Neural progenitor cell (in vitro differentiated cells): ENCODE measurements around the gene UBN2. TPM values are rescaled to one million over a fixed set of nuclear protein-coding genes. Genes with fewer than 3 reads are reported as not detected.

Source experiments
- DNase-seq: peaks from one replicate; pipeline ENCODE4 v3.0.0-alpha.2; 2016; ENCODE audit warnings: low spot score
- H2AFZ ChIP-seq: fragments of 200-600 bp; sonication (generic); replicated peaks from 2 replicates; pipeline ENCODE4 v1.6.1; 2016; ENCODE audit warnings: antibody characterized with exemption
- H3F3A ChIP-seq: fragments of 200-600 bp; sonication (generic); 2 replicates; pipeline ENCODE4 v1.6.1; 2016; ENCODE audit warnings: antibody characterized with exemption, low read depth
- H3K27ac ChIP-seq: fragments of 200-600 bp; sonication (generic); 2 replicates; pipeline ENCODE4 v1.5.1; 2016; ENCODE audit warnings: mild to moderate bottlenecking
- H3K27me3 ChIP-seq: fragments of 200-600 bp; sonication (generic); 2 replicates; pipeline ENCODE4 v1.6.1; 2016; ENCODE audit warnings: mild to moderate bottlenecking, moderate library complexity
- H3K36me3 ChIP-seq: fragments of 200-600 bp; sonication (generic); 2 replicates; pipeline ENCODE4 v1.5.1; 2016
- H3K4me1 ChIP-seq: fragments of 200-600 bp; sonication (generic); 2 replicates; pipeline ENCODE4 v1.6.1; 2016; ENCODE audit warnings: mixed run types
- H3K4me2 ChIP-seq: fragments of 200-600 bp; sonication (generic); 2 replicates; pipeline ENCODE4 v1.6.1; 2016
- H3K4me3 ChIP-seq: fragments of 200-600 bp; sonication (generic); 2 replicates; pipeline ENCODE4 v1.5.1; 2016
- H3K79me2 ChIP-seq: fragments of 200-600 bp; sonication (generic); 2 replicates; pipeline ENCODE4 v1.6.1; 2016; ENCODE audit warnings: low read depth
- H3K9ac ChIP-seq: fragments of 200-600 bp; sonication (generic); 2 replicates; pipeline ENCODE4 v1.6.1; 2016
- H3K9me3 ChIP-seq: fragments of 200-600 bp; sonication (generic); 2 replicates; pipeline ENCODE4 v1.5.1; 2016; ENCODE audit warnings: low read depth
- H4K20me1 ChIP-seq: fragments of 200-600 bp; sonication (generic); 2 replicates; pipeline ENCODE4 v1.6.1; 2016; ENCODE audit warnings: low read depth
- H3K27ac Mint-ChIP-seq: 3 replicates; pipeline ENCODE4 v1.8.0; 2021; ENCODE audit warnings: mixed read lengths
- H3K27me3 Mint-ChIP-seq: 2 replicates; pipeline ENCODE4 v1.8.0; 2022; ENCODE audit warnings: low read depth, mild to moderate bottlenecking, inconsistent platforms, moderate library complexity, mixed read lengths; ENCODE audit not compliant: insufficient read depth
- H3K36me3 Mint-ChIP-seq: 3 replicates; pipeline ENCODE4 v1.8.0; 2021; ENCODE audit warnings: mixed read lengths
- H3K4me1 Mint-ChIP-seq: 3 replicates; pipeline ENCODE4 v1.8.0; 2021; ENCODE audit warnings: mixed read lengths
- H3K4me3 Mint-ChIP-seq: 3 replicates; pipeline ENCODE4 v1.8.0; 2021; ENCODE audit warnings: mild to moderate bottlenecking, moderate library complexity, mixed read lengths
- H3K9me3 Mint-ChIP-seq: 3 replicates; pipeline ENCODE4 v1.8.0; 2020; ENCODE audit warnings: mixed read lengths
- EZH2 ChIP-seq: fragments of 200-600 bp; sonication (generic); IDR thresholded peaks from 2 replicates; pipeline ENCODE4 v1.6.1; 2017; ENCODE audit warnings: antibody characterized with exemption, mild to moderate bottlenecking, moderate library complexity
- EZH2phosphoT487 ChIP-seq: fragments of 200-600 bp; sonication (generic); IDR thresholded peaks from 2 replicates; pipeline ENCODE4 v1.6.1; 2017; ENCODE audit warnings: antibody characterized with exemption
- total RNA-seq: library from RNA; depleted of rRNA; stranded (reverse); fragments of >200 nt; gene quantifications from 2 replicates; pipeline ENCODE4 v1.2.3, GENCODE V29; 2015; ENCODE audit warnings: low replicate concordance
- TF ChIP-seq, protein P1 (sequence below): fragments of 200-600 bp; sonication (generic); IDR thresholded peaks from 2 replicates; pipeline ENCODE4 v1.5.1; 2017; ENCODE audit warnings: antibody characterized with exemption, mild to moderate bottlenecking

UBN2 gene
- total RNA-seq, 1 donor from 2014 or later = 19.5 TPM

DNA sequence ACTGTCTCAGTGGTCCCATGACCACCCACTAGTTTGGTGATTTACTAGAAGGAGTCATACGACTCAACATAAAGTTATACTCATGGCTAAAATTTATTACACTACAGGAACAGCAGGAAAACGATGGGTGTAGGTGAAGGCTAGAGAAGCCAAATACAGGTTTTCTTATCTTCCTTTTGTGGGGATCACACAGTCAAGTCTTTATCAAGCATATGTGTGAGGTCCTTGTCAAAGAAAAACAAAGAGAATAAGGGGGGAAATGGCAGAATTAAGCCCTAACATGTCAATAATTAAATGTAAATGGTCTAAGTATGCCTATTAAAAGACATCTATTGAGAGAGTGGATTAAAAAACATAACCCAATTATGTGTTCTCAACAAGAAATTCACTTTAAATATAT is 47.8 kb upstream of the UBN2 start:
- Histone ChIP-seq H3K4me3 (no peak overlapping the region), H3K9me3 (no peaks in the 10 kb centered on the region), H3K27me3 (no peaks in the 10 kb centered on the region), H3K79me2 (no peaks in the 10 kb centered on the region), H2AFZ (no peak overlapping the region), H3K27ac (no peak overlapping the region), H4K20me1 (no peaks in the 10 kb centered on the region), H3K4me2 (no peak overlapping the region), H3F3A (no peaks in the 10 kb centered on the region), H3K36me3 (peaks cover 8% of the 10 kb centered on the region), H3K4me1 (no peaks in the 10 kb centered on the region), H3K9ac (no peak overlapping the region)
- no peaks in the 10 kb centered on the region for H3K27me3 Mint-ChIP-seq
- DNase-seq = no peak
- no peak overlapping the region for H3K27ac Mint-ChIP-seq
- H3K36me3 Mint-ChIP-seq = peaks cover 23% of the 10 kb centered on the region
- no peaks in the 10 kb centered on the region for H3K9me3 Mint-ChIP-seq
- no peak overlapping the region for H3K4me3 Mint-ChIP-seq
- H3K4me1 Mint-ChIP-seq = no peaks in the 10 kb centered on the region
- TF ChIP-seq, protein P1, sequence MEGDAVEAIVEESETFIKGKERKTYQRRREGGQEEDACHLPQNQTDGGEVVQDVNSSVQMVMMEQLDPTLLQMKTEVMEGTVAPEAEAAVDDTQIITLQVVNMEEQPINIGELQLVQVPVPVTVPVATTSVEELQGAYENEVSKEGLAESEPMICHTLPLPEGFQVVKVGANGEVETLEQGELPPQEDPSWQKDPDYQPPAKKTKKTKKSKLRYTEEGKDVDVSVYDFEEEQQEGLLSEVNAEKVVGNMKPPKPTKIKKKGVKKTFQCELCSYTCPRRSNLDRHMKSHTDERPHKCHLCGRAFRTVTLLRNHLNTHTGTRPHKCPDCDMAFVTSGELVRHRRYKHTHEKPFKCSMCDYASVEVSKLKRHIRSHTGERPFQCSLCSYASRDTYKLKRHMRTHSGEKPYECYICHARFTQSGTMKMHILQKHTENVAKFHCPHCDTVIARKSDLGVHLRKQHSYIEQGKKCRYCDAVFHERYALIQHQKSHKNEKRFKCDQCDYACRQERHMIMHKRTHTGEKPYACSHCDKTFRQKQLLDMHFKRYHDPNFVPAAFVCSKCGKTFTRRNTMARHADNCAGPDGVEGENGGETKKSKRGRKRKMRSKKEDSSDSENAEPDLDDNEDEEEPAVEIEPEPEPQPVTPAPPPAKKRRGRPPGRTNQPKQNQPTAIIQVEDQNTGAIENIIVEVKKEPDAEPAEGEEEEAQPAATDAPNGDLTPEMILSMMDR = no peak
- TF ChIP-seq EZH2 (no peak), EZH2phosphoT487 (no peak)

DNA sequence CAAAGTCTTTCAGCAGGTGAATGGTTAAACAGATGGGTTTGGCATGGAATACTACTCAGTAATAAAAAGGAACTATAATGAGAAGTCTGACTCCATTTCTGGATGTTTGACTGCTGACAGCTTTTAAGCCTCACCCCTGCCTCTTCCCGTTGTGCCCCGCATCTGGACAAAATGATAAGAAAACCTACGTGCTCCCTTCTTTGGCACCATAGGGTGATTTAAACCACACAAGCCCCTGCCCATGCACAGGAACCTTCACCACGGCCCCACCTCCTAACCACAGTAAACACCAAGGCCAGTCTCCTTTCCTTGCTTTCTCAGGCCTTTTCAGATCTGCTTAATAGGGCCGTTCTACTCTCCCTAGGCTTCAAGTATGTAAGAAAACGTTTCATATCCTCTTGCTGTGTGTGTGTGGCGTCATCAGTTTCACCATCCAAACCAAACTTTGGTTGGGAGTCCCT is 47.1 kb upstream of the UBN2 start:
- H3K9me3 Mint-ChIP-seq = no peaks in the 10 kb centered on the region
- TF ChIP-seq, protein P1 = no peak
- TF ChIP-seq EZH2phosphoT487 (no peak), EZH2 (no peak)

DNA sequence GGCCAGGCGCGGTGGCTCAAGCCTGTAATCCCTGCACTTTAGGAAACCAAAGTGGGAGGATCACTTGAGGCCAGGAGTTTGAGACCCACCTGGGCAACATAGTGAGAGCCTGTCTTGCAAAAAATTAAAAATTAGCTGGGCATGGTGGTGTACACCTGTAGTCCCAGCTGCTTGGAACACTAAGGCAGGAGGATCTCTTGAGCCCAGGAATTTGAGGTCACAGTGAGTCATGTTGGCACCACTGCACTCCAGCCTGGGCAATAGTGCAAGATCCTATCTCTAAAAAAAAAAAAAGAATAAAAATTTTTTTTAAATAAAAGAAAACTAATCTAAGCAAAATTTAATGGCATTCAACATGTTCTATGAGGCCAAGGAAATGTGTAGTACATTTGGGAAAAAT is 44.9 kb upstream of the UBN2 start:
- H3K4me2 ChIP-seq = no peak overlapping the region
- H4K20me1 ChIP-seq = no peaks in the 10 kb centered on the region
- H3K27me3 ChIP-seq = no peaks in the 10 kb centered on the region
- TF ChIP-seq EZH2phosphoT487 (no peak), EZH2 (no peak)
- TF ChIP-seq, protein P1 = no peak
- no peak overlapping the region for H2AFZ ChIP-seq
- Mint-ChIP-seq H3K4me3 (no peak overlapping the region), H3K27me3 (no peaks in the 10 kb centered on the region), H3K4me1 (no peaks in the 10 kb centered on the region), H3K9me3 (no peaks in the 10 kb centered on the region), H3K36me3 (peaks cover 18% of the 10 kb centered on the region), H3K27ac (no peak overlapping the region)
- H3K9me3 ChIP-seq = no peaks in the 10 kb centered on the region
- H3K9ac ChIP-seq = no peak overlapping the region
- H3K27ac ChIP-seq = no peak overlapping the region
- H3K36me3 ChIP-seq = peaks cover 14% of the 10 kb centered on the region
- H3K4me1 ChIP-seq = no peaks in the 10 kb centered on the region
- no peak overlapping the region for H3K4me3 ChIP-seq
- no peak for DNase-seq
- H3K79me2 ChIP-seq = no peaks in the 10 kb centered on the region
- H3F3A ChIP-seq = no peaks in the 10 kb centered on the region

More for the DNA sequence above, 47.1 kb upstream of the UBN2 start:
- no peak overlapping the region for H3K4me2 ChIP-seq
- H3K79me2 ChIP-seq = no peaks in the 10 kb centered on the region
- no peaks in the 10 kb centered on the region for H3K9me3 ChIP-seq
- H3K4me3 ChIP-seq = no peak overlapping the region
- H3K4me1 Mint-ChIP-seq = no peaks in the 10 kb centered on the region
- no peaks in the 10 kb centered on the region for H4K20me1 ChIP-seq
- H3K4me3 Mint-ChIP-seq = no peak overlapping the region
- peaks cover 11% of the 10 kb centered on the region for H3K36me3 ChIP-seq
- H3K4me1 ChIP-seq = no peaks in the 10 kb centered on the region
- no peak for DNase-seq
- H3K27me3 Mint-ChIP-seq = no peaks in the 10 kb centered on the region
- no peak overlapping the region for H3K27ac Mint-ChIP-seq
- no peaks in the 10 kb centered on the region for H3K27me3 ChIP-seq
- H3K36me3 Mint-ChIP-seq = peaks cover 23% of the 10 kb centered on the region
- no peaks in the 10 kb centered on the region for H3F3A ChIP-seq
- H2AFZ ChIP-seq = no peak overlapping the region
- no peak overlapping the region for H3K9ac ChIP-seq
- no peak overlapping the region for H3K27ac ChIP-seq
